ENCODE measurements around the gene ARHGEF17.

The ARHGEF17 gene

GRCh38 chr11:73286240-73286810 lies 21.8 kb upstream of the ARHGEF17 start:
- no peak overlapping the region for H2AFZ ChIP-seq (ENCODE audit: insufficient read depth, low read length, poor library complexity)

GRCh38 chr11:73287400-73288101 lies 20.5 kb upstream of the ARHGEF17 start:
- no peak overlapping the region for H3K9ac ChIP-seq (ENCODE audit: low read length)
- no peak overlapping the region for H4K8ac ChIP-seq (ENCODE audit: low read depth, low read length)
- DNase-seq = no peak
- no peak overlapping the region for H3K18ac ChIP-seq (ENCODE audit: low read length)
- H3K79me1 ChIP-seq (ENCODE audit: low read length) = peaks cover 11% of the 10 kb centered on the region
- H4K12ac ChIP-seq (ENCODE audit: low read depth, low read length) = no peak overlapping the region
- no CpG with 5 or more reads among the region's 10 CpGs for WGBS (ENCODE audit: extremely low coverage, insufficient coverage, insufficient read length)
- no peak overlapping the region for H2BK5ac ChIP-seq (ENCODE audit: low read depth, low read length, poor library complexity)
- peaks cover 17% of the 10 kb centered on the region for H3K79me2 ChIP-seq (ENCODE audit: control insufficient read depth, insufficient read depth, low read length, poor library complexity)
- no peak overlapping the region for H2BK12ac ChIP-seq (ENCODE audit: low read length)
- no peak overlapping the region for H2BK120ac ChIP-seq (ENCODE audit: insufficient read depth, low read length, poor library complexity)
- H3K14ac ChIP-seq (ENCODE audit: low read length) = no peak overlapping the region
- no peaks in the 10 kb centered on the region for H3K9me3 ChIP-seq (ENCODE audit: insufficient read depth, low read depth, low read length)
- H2AFZ ChIP-seq (ENCODE audit: insufficient read depth, low read length, poor library complexity) = no peak overlapping the region
- peaks cover 7 to 11% of the 10 kb centered on the region in 2 experiments for H3K36me3 ChIP-seq (ENCODE audit: control insufficient read depth in 1 of 2, insufficient read depth in 2 of 2, low read length in 2 of 2)
- H3K27me3 ChIP-seq (ENCODE audit: insufficient read depth, low read length) = no peaks in the 10 kb centered on the region
- H4K91ac ChIP-seq (ENCODE audit: low read depth, low read length) = peak overlapping the region; percentile 2
- H2AK5ac ChIP-seq (ENCODE audit: low read length) = no peak overlapping the region
- no peak overlapping the region for H3K23ac ChIP-seq (ENCODE audit: low read length)
- peaks cover 35 to 54% of the 10 kb centered on the region in 2 experiments for H3K4me1 ChIP-seq (ENCODE audit: control insufficient read depth in 1 of 2, insufficient read depth in 2 of 2, low read length in 2 of 2)
- H3K4ac ChIP-seq (ENCODE audit: low read depth, low read length) = peak overlapping the region; percentile 30
- H3K27ac ChIP-seq (ENCODE audit: low read depth, low read length) = no peak overlapping the region
- H3K4me2 ChIP-seq (ENCODE audit: low read length) = no peak overlapping the region
- H3K4me3 ChIP-seq (ENCODE audit: low read depth, low read length) = no peak overlapping the region

More at GRCh38 chr11:73286240-73286810, 21.8 kb upstream of the ARHGEF17 start:
- H4K8ac ChIP-seq (ENCODE audit: low read depth, low read length) = no peak overlapping the region
- H2BK12ac ChIP-seq (ENCODE audit: low read length) = no peak overlapping the region
- H3K4me1 ChIP-seq (ENCODE audit: control insufficient read depth in 1 of 2, insufficient read depth in 2 of 2, low read length in 2 of 2) = peaks cover 37 to 52% of the 10 kb centered on the region in 2 experiments
- peaks cover 11% of the 10 kb centered on the region for H3K79me1 ChIP-seq (ENCODE audit: low read length)
- no peaks in the 10 kb centered on the region for H3K27me3 ChIP-seq (ENCODE audit: insufficient read depth, low read length)
- H3K79me2 ChIP-seq (ENCODE audit: control insufficient read depth, insufficient read depth, low read length, poor library complexity) = peaks cover 21% of the 10 kb centered on the region
- no peak overlapping the region for H2BK120ac ChIP-seq (ENCODE audit: insufficient read depth, low read length, poor library complexity)
- no peak overlapping the region for H3K27ac ChIP-seq (ENCODE audit: low read depth, low read length)
- H3K9me3 ChIP-seq (ENCODE audit: insufficient read depth, low read depth, low read length) = no peaks in the 10 kb centered on the region
- no peak overlapping the region for H4K12ac ChIP-seq (ENCODE audit: low read depth, low read length)
- H3K18ac ChIP-seq (ENCODE audit: low read length) = no peak overlapping the region
- no peak overlapping the region for H3K23ac ChIP-seq (ENCODE audit: low read length)
- H2AK5ac ChIP-seq (ENCODE audit: low read length) = no peak overlapping the region
- no peak overlapping the region for H3K14ac ChIP-seq (ENCODE audit: low read length)
- no peak overlapping the region for H2BK5ac ChIP-seq (ENCODE audit: low read depth, low read length, poor library complexity)
- no CpG with 5 or more reads among the region's 9 CpGs for WGBS (ENCODE audit: extremely low coverage, insufficient coverage, insufficient read length)
- H3K4me3 ChIP-seq (ENCODE audit: low read depth, low read length) = no peak overlapping the region
- no peak overlapping the region for H4K91ac ChIP-seq (ENCODE audit: low read depth, low read length)
- peaks cover 9 to 14% of the 10 kb centered on the region in 2 experiments for H3K36me3 ChIP-seq (ENCODE audit: control insufficient read depth in 1 of 2, insufficient read depth in 2 of 2, low read length in 2 of 2)
- H3K9ac ChIP-seq (ENCODE audit: low read length) = no peak overlapping the region
- H3K4ac ChIP-seq (ENCODE audit: low read depth, low read length) = no peak overlapping the region
- no peak for DNase-seq
- H3K4me2 ChIP-seq (ENCODE audit: low read length) = no peak overlapping the region

- Histone ChIP-seq H4K12ac (ENCODE audit: low read depth, low read length) (no peak overlapping the region), H3K4me3 (ENCODE audit: low read depth, low read length) (no peak overlapping the region), H3K79me2 (ENCODE audit: control insufficient read depth, insufficient read depth, low read length, poor library complexity) (peaks cover 13% of the 10 kb centered on the region), H2BK12ac (ENCODE audit: low read length) (no peak overlapping the region), H4K8ac (ENCODE audit: low read depth, low read length) (no peak overlapping the region), H3K4ac (ENCODE audit: low read depth, low read length) (peak overlapping the region; percentile 1), H2BK120ac (ENCODE audit: insufficient read depth, low read length, poor library complexity) (no peak overlapping the region), H3K23ac (ENCODE audit: low read length) (no peak overlapping the region), H3K36me3 (ENCODE audit: control insufficient read depth in 1 of 2, insufficient read depth in 2 of 2, low read length in 2 of 2) (peaks cover 7 to 11% of the 10 kb centered on the region in 2 experiments), H3K9ac (ENCODE audit: low read length) (no peak overlapping the region), H3K14ac (ENCODE audit: low read length) (peak overlapping the region; percentile 3), H2AFZ (ENCODE audit: insufficient read depth, low read length, poor library complexity) (no peak overlapping the region), H3K4me2 (ENCODE audit: low read length) (no peak overlapping the region), H3K9me3 (ENCODE audit: insufficient read depth, low read depth, low read length) (no peaks in the 10 kb centered on the region), H3K18ac (ENCODE audit: low read length) (peak overlapping the region; percentile 6), H3K4me1 (ENCODE audit: control insufficient read depth in 1 of 2, insufficient read depth in 2 of 2, low read length in 2 of 2) (peaks cover 35 to 55% of the 10 kb centered on the region in 2 experiments), H2AK5ac (ENCODE audit: low read length) (no peak overlapping the region), H4K91ac (ENCODE audit: low read depth, low read length) (peak overlapping the region; percentile 22), H3K27me3 (ENCODE audit: insufficient read depth, low read length) (no peaks in the 10 kb centered on the region), H2BK5ac (ENCODE audit: low read depth, low read length, poor library complexity) (no peak overlapping the region), H3K27ac (ENCODE audit: low read depth, low read length) (peak overlapping the region; percentile 9), H3K79me1 (ENCODE audit: low read length) (peaks cover 11% of the 10 kb centered on the region)
- no CpG with 5 or more reads among the region's 5 CpGs for WGBS (ENCODE audit: extremely low coverage, insufficient coverage, insufficient read length)
- DNase-seq = no peak
Observed at GRCh38 chr11:73288192-73288872, 19.7 kb upstream of the ARHGEF17 start.

- no peak overlapping the region for H2AK5ac ChIP-seq (ENCODE audit: low read length)
- no peak overlapping the region for H3K4me3 ChIP-seq (ENCODE audit: low read depth, low read length)
- no peak overlapping the region for H3K9ac ChIP-seq (ENCODE audit: low read length)
- peak overlapping the region; percentile 44 for H4K8ac ChIP-seq (ENCODE audit: low read depth, low read length)
- H3K14ac ChIP-seq (ENCODE audit: low read length) = peak overlapping the region; percentile 45
- H4K91ac ChIP-seq (ENCODE audit: low read depth, low read length) = peak overlapping the region; percentile 57
- H3K18ac ChIP-seq (ENCODE audit: low read length) = peak overlapping the region; percentile 44
- H2BK120ac ChIP-seq (ENCODE audit: insufficient read depth, low read length, poor library complexity) = peak overlapping the region; percentile 27
- H2BK12ac ChIP-seq (ENCODE audit: low read length) = no peak overlapping the region
- H3K79me1 ChIP-seq (ENCODE audit: low read length) = peaks cover 7% of the 10 kb centered on the region
- peak overlapping the region; percentile 35 for H3K4ac ChIP-seq (ENCODE audit: low read depth, low read length)
- H3K27ac ChIP-seq (ENCODE audit: low read depth, low read length) = peak overlapping the region; percentile 58
- peak overlapping the region; percentile 2 for H3K4me2 ChIP-seq (ENCODE audit: low read length)
- peaks cover 28 to 47% of the 10 kb centered on the region in 2 experiments for H3K4me1 ChIP-seq (ENCODE audit: control insufficient read depth in 1 of 2, insufficient read depth in 2 of 2, low read length in 2 of 2)
- no peak overlapping the region for H2AFZ ChIP-seq (ENCODE audit: insufficient read depth, low read length, poor library complexity)
- H3K9me3 ChIP-seq (ENCODE audit: insufficient read depth, low read depth, low read length) = no peaks in the 10 kb centered on the region
- peaks cover 7 to 11% of the 10 kb centered on the region in 2 experiments for H3K36me3 ChIP-seq (ENCODE audit: control insufficient read depth in 1 of 2, insufficient read depth in 2 of 2, low read length in 2 of 2)
- no CpG with 5 or more reads among the region's 17 CpGs for WGBS (ENCODE audit: extremely low coverage, insufficient coverage, insufficient read length)
- H3K79me2 ChIP-seq (ENCODE audit: control insufficient read depth, insufficient read depth, low read length, poor library complexity) = peaks cover 9% of the 10 kb centered on the region
- DNase-seq = peak; percentile 73 to 90
- H3K23ac ChIP-seq (ENCODE audit: low read length) = no peak overlapping the region
- H2BK5ac ChIP-seq (ENCODE audit: low read depth, low read length, poor library complexity) = peak overlapping the region; percentile 11
- no peaks in the 10 kb centered on the region for H3K27me3 ChIP-seq (ENCODE audit: insufficient read depth, low read length)
- H4K12ac ChIP-seq (ENCODE audit: low read depth, low read length) = no peak overlapping the region
Observed at GRCh38 chr11:73288873-73289707, 19.0 kb upstream of the ARHGEF17 start.
